Pancreas (tissue), 10 donors: ENCODE results near the gene PTH2. TPM values are rescaled to one million over a fixed set of nuclear protein-coding genes. Genes with fewer than 3 reads are reported as not detected.

ENCODE experiments used
- ATAC-seq, 4 donors: fragments of 200-7000 bp; cut with Tn5 transposase; one replicate each; pipeline versions ENCODE4 v1.8.0 to v1.9.1; 2020; ENCODE audit warnings: mild to moderate bottlenecking in 4 of 4, moderate library complexity in 4 of 4
- DNase-seq, 6 donors: peaks; one replicate each; pipeline ENCODE4 v3.0.0-alpha.2; 2020
- FAIRE-seq: peaks from 2 replicates; lab custom pipeline; 2012; peaks lifted over from hg19 to GRCh38; lab: Jason Lieb, UNC
- H3K27ac ChIP-seq, 4 donors: fragments of 200-600 bp; sonication (generic); 1 replicate in 3 of 4; 2 replicates in 1 of 4; pipeline versions ENCODE4 v1.5.0 to v1.8.0; 2020
- H3K27me3 ChIP-seq, 4 donors: fragments of 200-600 bp; one replicate each; pipeline ENCODE4 v1.8.0; 2021
- H3K36me3 ChIP-seq, 3 donors: fragments of 200-600 bp; sonication (generic) in 1 of 3; one replicate each; pipeline versions ENCODE4 v1.5.0 to v1.8.0; 2020 to 2021
- H3K4me1 ChIP-seq, 3 donors: fragments of 200-600 bp; one replicate each; pipeline ENCODE4 v1.8.0; 2021
- H3K4me3 ChIP-seq, 4 donors: fragments of 200-600 bp; sonication (generic) in 2 of 4; one replicate each; pipeline versions ENCODE4 v1.5.0 to v1.8.0; 2020 to 2021
- H3K9me3 ChIP-seq, 4 donors: fragments of 200-600 bp; one replicate each; pipeline ENCODE4 v1.8.0; 2021
- CTCF ChIP-seq, 4 donors: fragments of 200-600 bp; sonication (generic) in 3 of 4; IDR thresholded peaks; one replicate each; pipeline versions ENCODE4 v1.5.0 to v1.8.0; 2021; ENCODE audit warnings: antibody characterized with exemption in 4 of 4
- WGBS, 2 donors: extraction: QIAGEN DNeasy Blood & Tissue Kit; methylation state at CpG; one replicate each; pipeline ENCODE4 v1.1.7; 2013; 5-methylcytosine and 5-hydroxymethylcytosine counted together
- intact Hi-C, 3 donors: fragments of 100-400 bp; cut with DNase I; formaldehyde crosslinking; loops; one replicate each; pipeline versions ENCODE4 v1.11.1 to v1.14.2; 2022
- polyA plus RNA-seq, 2 donors: library from polyadenylated mRNA; stranded (reverse); fragments of 200-250 nt; gene quantifications; one replicate each; pipeline ENCODE4 v1.2.3, GENCODE V29; 2013
- total RNA-seq, 6 donors: library from RNA; stranded (reverse); fragmentation: NEBNext Ultra II Directional in 4 of 6; extraction: Animal tissue kit (Norgen Biotek cat#: 25700) in 4 of 6; gene quantifications; one replicate each; pipeline versions ENCODE4 v1.2.1 to v1.2.4, GENCODE V29; 2021 to 2023
- donor health status: healthy with polysubstance abuse.
- donor health status: DM: no; HTN: no; CAD: no; lungs with moderate emphysema.
- donor health status: DM: no; HTN: no; CAD: no.
- donor health status: control.
- donor health status: control.
- donor health status: Bipolar disorder and iron deficiency.
- donor health status: DM: yes; HTN: yes; CAD: no.
- donor health status: DM: no; HTN: no; CAD: no.
- donor health status: DM: no; HTN: no; CAD: no.
- donor health status: DM: yes; HTN: yes; CAD: no.

The PTH2 gene
- total and polyA plus RNA-seq, 8 donors, result not detected

GRCh38 chr19:49427339-49427738 is 4.1 kb upstream of the PTH2 start:
- 43 to 48% methylated on average over 11 to 12 of the region's 12 CpGs for WGBS, 2 donors
- TF ChIP-seq CTCF (IDR thresholded peaks at IDR 0.05), result no peak
- FAIRE-seq (no peak), ATAC-seq (no peak), DNase-seq (no peak)
- Histone ChIP-seq H3K27me3 (peaks cover 0 to 62% (median 7%) of the 10 kb centered on the region in 4 donors), H3K9me3 (no peaks in the 10 kb centered on the region), H3K27ac (no peak overlapping the region), H3K4me3 (no peak overlapping the region), H3K4me1 (peaks cover 0 to 6% (median 0%) of the 10 kb centered on the region in 3 donors), H3K36me3 (no peaks in the 10 kb centered on the region)
- intact Hi-C loops, result no loop called here

GRCh38 chr19:49425922-49426592 is 2.8 kb upstream of the PTH2 start:
- Histone ChIP-seq H3K27ac (no peak overlapping the region), H3K4me1 (peaks cover 0 to 6% (median 0%) of the 10 kb centered on the region in 3 donors), H3K4me3 (no peak overlapping the region), H3K27me3 (peaks cover 0 to 55% (median 10%) of the 10 kb centered on the region in 4 donors), H3K9me3 (no peaks in the 10 kb centered on the region), H3K36me3 (no peaks in the 10 kb centered on the region)
- intact Hi-C loops, result no loop called here
- ATAC-seq (no peak), FAIRE-seq (no peak), DNase-seq (peak in 1 of 6 donors; percentile 49)
- TF ChIP-seq CTCF (IDR thresholded peaks at IDR 0.05), result no peak
- WGBS, 2 donors, result 6% methylated on average over 29 to 30 of the region's 30 CpGs

- FAIRE-seq, result no peak
- Histone ChIP-seq H3K36me3 (no peaks in the 10 kb centered on the region), H3K4me3 (no peak within 1 kb of the TSS), H3K4me1 (peaks cover 0 to 6% (median 0%) of the 10 kb centered on the region in 3 donors), H3K27ac (no peak within 1 kb of the TSS), H3K27me3 (peaks cover 0 to 51% (median 11%) of the 10 kb centered on the region in 4 donors), H3K9me3 (no peaks in the 10 kb centered on the region)
- no peak for DNase-seq
- intact Hi-C loops, result no loop called here
- TF ChIP-seq CTCF (IDR thresholded peaks at IDR 0.05), result no peak
- 33 to 40% methylated on average over 7 of the region's 7 CpGs for WGBS, 2 donors
- no peak for ATAC-seq
Measured at GRCh38 chr19:49425178-49425577, 1.9 kb upstream of the PTH2 start, which contains the start of gene GFY. Gene GFY, plus strand, starts transcription at chr19:49425388. Its CDS starts 1,043 bp downstream, at chr19:49426431.

- no peak for DNase-seq
- intact Hi-C loops, result no loop called here
- ATAC-seq, result no peak
- Histone ChIP-seq H3K9me3 (no peaks in the 10 kb centered on the region), H3K4me3 (no peak overlapping the region), H3K36me3 (no peaks in the 10 kb centered on the region), H3K27ac (no peak overlapping the region), H3K27me3 (peaks cover 0 to 51% (median 11%) of the 10 kb centered on the region in 4 donors), H3K4me1 (peaks cover 0 to 6% (median 0%) of the 10 kb centered on the region in 3 donors)
- 16 to 18% methylated on average over 3 of the region's 3 CpGs for WGBS, 2 donors
- no peak for TF ChIP-seq CTCF (IDR thresholded peaks at IDR 0.05)
- no peak for FAIRE-seq
Measured at GRCh38 chr19:49423985-49424303, 703 bp upstream of the PTH2 start.

GRCh38 chr19:49422407-49423070 is 702 bp downstream of the PTH2 start:
- Histone ChIP-seq H3K4me3 (peak overlapping the region in 1 of 4 donors; percentile 22), H3K9me3 (no peaks in the 10 kb centered on the region), H3K27ac (no peak overlapping the region), H3K27me3 (peaks cover 0 to 39% (median 11%) of the 10 kb centered on the region in 4 donors), H3K4me1 (no peaks in the 10 kb centered on the region), H3K36me3 (no peaks in the 10 kb centered on the region)
- WGBS, 2 donors, result 3% methylated on average over 52 to 58 of the region's 58 CpGs
- DNase-seq, result peak in 1 of 6 donors; percentile 73
- peak in 3 of 4 donors; percentile 18 to 26 (median 21) for TF ChIP-seq CTCF (IDR thresholded peaks at IDR 0.05)
- no peak for FAIRE-seq
- peak; percentile 39 to 76 (median 65) for ATAC-seq
- intact Hi-C loops, result no loop called here
